ENCODE measurements around the gene PRLHR.
A peak's percentile ranks its signal among the peaks of the same experiment; 100 is the strongest.
"Not testable (repeated sequence)": the region's sequence is repeated elsewhere in the genome, so short reads cannot be mapped to it uniquely, and the experiment has no call there.

The PRLHR gene

GRCh38 chr10:118595598-118596425 is at the start of gene PRLHR:
Gene PRLHR, minus strand, starts transcription at chr10:118595648. Its CDS starts 404 bp downstream, at chr10:118595244.
- DNase-seq (ENCODE audit: low read depth in 1 of 2, low spot score in 1 of 2): no peak

- no peak for DNase-seq (ENCODE audit: low read depth in 1 of 2, low spot score in 1 of 2)
Measured at GRCh38 chr10:118642228-118642627, 46.8 kb upstream of the PRLHR start.

- no peak for DNase-seq (ENCODE audit: low read depth in 1 of 2, low spot score in 1 of 2)
Measured at GRCh38 chr10:118638680-118639079, 43.2 kb upstream of the PRLHR start.

GRCh38 chr10:118635674-118636402 is 40.4 kb upstream of the PRLHR start:
- no peak for DNase-seq (ENCODE audit: low read depth in 1 of 2, low spot score in 1 of 2)

GRCh38 chr10:118633786-118634185 is 38.3 kb upstream of the PRLHR start:
- no peak for DNase-seq (ENCODE audit: low read depth in 1 of 2, low spot score in 1 of 2)

GRCh38 chr10:118629211-118629610 is 33.8 kb upstream of the PRLHR start:
- DNase-seq (ENCODE audit: low read depth in 1 of 2, low spot score in 1 of 2): no peak

- DNase-seq (ENCODE audit: low read depth in 1 of 2, low spot score in 1 of 2): no peak
Measured at GRCh38 chr10:118628397-118628796, 32.9 kb upstream of the PRLHR start.

GRCh38 chr10:118626953-118627352 is 31.5 kb upstream of the PRLHR start:
- no peak for DNase-seq (ENCODE audit: low read depth in 1 of 2, low spot score in 1 of 2)

GRCh38 chr10:118625504-118625903 is 30.1 kb upstream of the PRLHR start:
- no peak for DNase-seq (ENCODE audit: low read depth in 1 of 2, low spot score in 1 of 2)

GRCh38 chr10:118624747-118625146 is 29.3 kb upstream of the PRLHR start:
- DNase-seq (ENCODE audit: low read depth in 1 of 2, low spot score in 1 of 2): no peak

- peak in 1 of 2 donors; percentile 1 for DNase-seq (ENCODE audit: low read depth in 1 of 2, low spot score in 1 of 2)
Measured at GRCh38 chr10:118621304-118621942, 26.0 kb upstream of the PRLHR start.

GRCh38 chr10:118613863-118614262 is 18.4 kb upstream of the PRLHR start:
- DNase-seq (ENCODE audit: low read depth in 1 of 2, low spot score in 1 of 2): not testable (repeated sequence)

- no peak for DNase-seq (ENCODE audit: low read depth in 1 of 2, low spot score in 1 of 2)
Measured at GRCh38 chr10:118610577-118610976, 15.1 kb upstream of the PRLHR start.

GRCh38 chr10:118607768-118608354 is 12.4 kb upstream of the PRLHR start:
- DNase-seq (ENCODE audit: low read depth in 1 of 2, low spot score in 1 of 2): no peak

GRCh38 chr10:118605694-118606093 is 10.2 kb upstream of the PRLHR start:
- DNase-seq (ENCODE audit: low read depth in 1 of 2, low spot score in 1 of 2): no peak

GRCh38 chr10:118596426-118597124 is 1.1 kb upstream of the PRLHR start:
- no peak for DNase-seq (ENCODE audit: low read depth in 1 of 2, low spot score in 1 of 2)

- no peak for DNase-seq (ENCODE audit: low read depth in 1 of 2, low spot score in 1 of 2)
Measured at GRCh38 chr10:118595064-118595420, 406 bp downstream of the PRLHR start.

GRCh38 chr10:118594392-118595063 is 920 bp downstream of the PRLHR start:
- DNase-seq (ENCODE audit: low read depth in 1 of 2, low spot score in 1 of 2): no peak

- no peak for DNase-seq (ENCODE audit: low read depth in 1 of 2, low spot score in 1 of 2)
Measured at GRCh38 chr10:118592675-118593330, 2.6 kb downstream of the PRLHR start.

GRCh38 chr10:118590334-118590733 is 5.1 kb downstream of the PRLHR start:
- no peak for DNase-seq (ENCODE audit: low read depth in 1 of 2, low spot score in 1 of 2)

All from activated CD4-positive, alpha-beta T cell treated with anti-CD3 and anti-CD28 coated beads, Interleukin-2, amount 50 U/mL, for 24 hours (primary cell).